Kidney epithelial cell (primary cell): ENCODE measurements around the gene WBP1L. TPM values are rescaled to one million over a fixed set of nuclear protein-coding genes. Genes with fewer than 3 reads are reported as not detected.
"Not testable (repeated sequence)": the region's sequence is repeated elsewhere in the genome, so short reads cannot be mapped to it uniquely, and the experiment has no call there.

Source experiments
- DNase-seq: peaks from one replicate; pipeline ENCODE4 v3.0.0-alpha.2; 2010; ENCODE audit warnings: low read depth
- H3K27me3 ChIP-seq: 2 replicates; pipeline ENCODE4 v1.6.0; 2011; ENCODE audit warnings: low read length; ENCODE audit not compliant: control insufficient read depth, insufficient read depth
- H3K36me3 ChIP-seq: 2 replicates; pipeline ENCODE4 v1.5.1; 2011; ENCODE audit warnings: low read length; ENCODE audit not compliant: control insufficient read depth, insufficient read depth
- H3K4me3 ChIP-seq: 2 replicates; pipeline ENCODE4 v1.5.1; 2011; ENCODE audit warnings: low read depth, mild to moderate bottlenecking, control low read depth, low read length
- CTCF ChIP-seq: IDR thresholded peaks from 2 replicates; pipeline ENCODE4 v1.5.1; 2011; ENCODE audit warnings: mild to moderate bottlenecking, moderate library complexity, low read length, control low read depth, inconsistent platforms; ENCODE audit not compliant: insufficient read depth, poor library complexity, severe bottlenecking
- total RNA-seq: library from RNA; depleted of rRNA; stranded (reverse); fragments of >200 nt; gene quantifications from 2 replicates; pipeline ENCODE4 v1.2.3, GENCODE V29; 2015

WBP1L gene
- total RNA-seq, 1 donor from 2014 or later: 67.1 TPM

- no peak for TF ChIP-seq CTCF
- no peak for DNase-seq
- Histone ChIP-seq H3K4me3 (no peak overlapping the region), H3K36me3 (no peaks in the 10 kb centered on the region), H3K27me3 (no peaks in the 10 kb centered on the region)
Measured at GRCh38 chr10:102845352-102845902, 101.7 kb downstream of the WBP1L start.

GRCh38 chr10:102850025-102850518 lies 106.3 kb downstream of the WBP1L start:
- TF ChIP-seq CTCF: no peak
- DNase-seq: no peak
- H3K4me3 ChIP-seq: no peak overlapping the region
- no peaks in the 10 kb centered on the region for H3K36me3 ChIP-seq
- H3K27me3 ChIP-seq: no peaks in the 10 kb centered on the region

GRCh38 chr10:102853237-102853636 lies 109.5 kb downstream of the WBP1L start:
- not testable (repeated sequence) for H3K4me3 ChIP-seq, DNase-seq, H3K36me3 ChIP-seq, H3K27me3 ChIP-seq

GRCh38 chr10:102855731-102856436 lies 112.1 kb downstream of the WBP1L start:
- DNase-seq: peak; percentile 90
- not testable (repeated sequence) for H3K36me3 ChIP-seq, H3K27me3 ChIP-seq, H3K4me3 ChIP-seq

- H3K4me3 ChIP-seq: no peak overlapping the region
- no peak for DNase-seq
- no peaks in the 10 kb centered on the region for H3K36me3 ChIP-seq
- TF ChIP-seq CTCF: no peak
- H3K27me3 ChIP-seq: no peaks in the 10 kb centered on the region
Measured at GRCh38 chr10:102856758-102857424, 113.1 kb downstream of the WBP1L start.

- DNase-seq: no peak
- TF ChIP-seq CTCF: no peak
- H3K27me3 ChIP-seq: no peaks in the 10 kb centered on the region
- no peak overlapping the region for H3K4me3 ChIP-seq
- no peaks in the 10 kb centered on the region for H3K36me3 ChIP-seq
Measured at GRCh38 chr10:102859911-102860310, 116.2 kb downstream of the WBP1L start.
